SK-N-SH (cell line): ENCODE data around the gene IPO4. TPM values are rescaled to one million over a fixed set of nuclear protein-coding genes. Genes with fewer than 3 reads are reported as not detected.

ENCODE experiments used
- CTCF ChIA-PET: fragments of 300-600, 350-600 bp; formaldehyde crosslinking; extraction: SDS; loops from one replicate; lab custom pipeline; 2021; lab: Yijun Ruan, JAX
- POLR2A ChIA-PET: fragments of 350-600 bp; sonication (Branson Sonifier 250); formaldehyde crosslinking; extraction: SDS; loops from one replicate; lab custom pipeline; 2020; ENCODE audit warnings: antibody characterized with exemption, inconsistent platforms; lab: Yijun Ruan, JAX
- DNase-seq: peaks from one replicate; pipeline ENCODE4 v3.0.0; 2012
- H2AFZ ChIP-seq: fragments of 200-600 bp; sonication (generic); 2 replicates; pipeline ENCODE4 v1.8.1; 2016; ENCODE audit warnings: antibody characterized with exemption, mild to moderate bottlenecking, low read depth
- H3F3A ChIP-seq: fragments of 200-600 bp; sonication (generic); replicated peaks from 2 replicates; pipeline ENCODE3; 2016; ENCODE audit warnings: antibody characterized with exemption, mild to moderate bottlenecking; ENCODE audit not compliant: insufficient read depth
- H3K27ac ChIP-seq, 2 experiments: fragments of 200-500 bp in 1 of 2; fragments of 200-600 bp in 1 of 2; sonication (Bioruptor generic) in 1 of 2; sonication (generic), shearing (Covaris generic) in 1 of 2; 2 replicates each; pipeline versions ENCODE4 v1.5.1 to v1.6.1; 2014 to 2016; ENCODE audit warnings: low read depth in 2 of 2, inconsistent platforms in 1 of 2, low read length in 1 of 2, mild to moderate bottlenecking in 1 of 2, mixed read lengths in 1 of 2
- H3K27me3 ChIP-seq: fragments of 200-600 bp; sonication (generic), shearing (Covaris generic); 2 replicates; pipeline ENCODE4 v1.6.1; 2016; ENCODE audit warnings: mixed run types; ENCODE audit not compliant: insufficient read depth
- H3K36me3 ChIP-seq, 2 experiments: fragments of 200-500 bp in 1 of 2; fragments of 200-600 bp in 1 of 2; sonication (Bioruptor generic) in 1 of 2; sonication (generic) in 1 of 2; replicated peaks in 1 of 2; 2 replicates each; pipeline versions ENCODE3 to v1.5.1; 2014 to 2016; ENCODE audit warnings: low read length in 1 of 2, mild to moderate bottlenecking in 1 of 2; ENCODE audit not compliant: insufficient read depth in 2 of 2, control insufficient read depth in 1 of 2
- H3K4me1 ChIP-seq, 2 experiments: fragments of 200-500 bp in 1 of 2; fragments of 200-600 bp in 1 of 2; sonication (Bioruptor generic) in 1 of 2; sonication (generic), shearing (Covaris generic) in 1 of 2; 2 replicates each; pipeline versions ENCODE4 v1.5.1 to v1.6.1; 2014 to 2016; ENCODE audit warnings: low read depth in 1 of 2, low read length in 1 of 2, mixed run types in 1 of 2; ENCODE audit not compliant: insufficient read depth in 2 of 2, control insufficient read depth in 1 of 2
- H3K4me2 ChIP-seq: fragments of 200-600 bp; sonication (generic), shearing (Covaris generic); 2 replicates; pipeline ENCODE4 v1.6.1; 2017; ENCODE audit warnings: mixed run types
- H3K4me3 ChIP-seq, 2 experiments: fragments of 200-500 bp in 1 of 2; fragments of 200-600 bp in 1 of 2; sonication (Bioruptor generic) in 1 of 2; sonication (generic), shearing (Covaris generic) in 1 of 2; 2 replicates each; pipeline versions ENCODE4 v1.5.1 to v1.8.1; 2014 to 2016; ENCODE audit warnings: low read depth in 2 of 2, inconsistent platforms in 1 of 2, low read length in 1 of 2, mild to moderate bottlenecking in 1 of 2, mixed read lengths in 1 of 2, moderate library complexity in 1 of 2
- H3K79me2 ChIP-seq: fragments of 200-600 bp; sonication (generic); 2 replicates; pipeline ENCODE4 v1.8.1; 2017; ENCODE audit warnings: mild to moderate bottlenecking; ENCODE audit not compliant: insufficient read depth
- H3K9ac ChIP-seq: fragments of 200-600 bp; sonication (generic); 2 replicates; pipeline ENCODE4 v1.6.1; 2017; ENCODE audit warnings: mixed run types
- H3K9me2 ChIP-seq: fragments of 200-600 bp; sonication (generic); 2 replicates; pipeline ENCODE4 v1.6.1; 2017; ENCODE audit warnings: mixed run types
- H3K9me3 ChIP-seq: fragments of 200-600 bp; sonication (generic); 2 replicates; pipeline ENCODE4 v1.6.1; 2017; ENCODE audit warnings: mixed run types, mild to moderate bottlenecking, moderate library complexity
- H4K20me1 ChIP-seq: fragments of 200-600 bp; sonication (generic); 2 replicates; pipeline ENCODE4 v1.6.1; 2017; ENCODE audit warnings: mild to moderate bottlenecking, mixed run types; ENCODE audit not compliant: insufficient read depth
- ELF1 ChIP-seq: IDR thresholded peaks from 2 replicates; pipeline ENCODE4 v1.4.0; 2012
- EP300 ChIP-seq, 2 experiments: IDR thresholded peaks; 2 replicates each; pipeline versions ENCODE4 v1.4.0 to v1.6.1; 2012; ENCODE audit warnings: borderline replicate concordance in 1 of 2, low read depth in 1 of 2, low read length in 1 of 2
- FOSL2 ChIP-seq: IDR thresholded peaks from 2 replicates; pipeline ENCODE4 v1.4.0; 2012; ENCODE audit warnings: low read depth, mild to moderate bottlenecking, moderate library complexity, borderline replicate concordance
- FOXJ3 ChIP-seq: sonication (generic); formaldehyde crosslinking; IDR thresholded peaks from 2 replicates; pipeline ENCODE4 v1.5.1; 2020; ENCODE audit warnings: mild to moderate bottlenecking, missing genetic modification reagents
- MEF2A ChIP-seq: IDR thresholded peaks from 2 replicates; pipeline ENCODE4 v1.4.0; 2012; ENCODE audit warnings: low read depth, borderline replicate concordance
- MXI1 ChIP-seq: IDR thresholded peaks from 2 replicates; pipeline ENCODE4 v1.6.1; 2012; ENCODE audit warnings: mild to moderate bottlenecking, low read depth, low read length, improper control_type of control experiment
- POLR2AphosphoS5 ChIP-seq: IDR thresholded peaks from 2 replicates; pipeline ENCODE4 v1.6.1; 2012; ENCODE audit warnings: low read depth, low read length
- RAD21 ChIP-seq: IDR thresholded peaks from 2 replicates; pipeline ENCODE4 v1.6.1; 2012; ENCODE audit warnings: mild to moderate bottlenecking, low read length
- RFX5 ChIP-seq: IDR thresholded peaks from 2 replicates; pipeline ENCODE4 v1.6.1; 2012; ENCODE audit warnings: mild to moderate bottlenecking, improper control_type of control experiment, low read length
- SIN3A ChIP-seq: IDR thresholded peaks from 2 replicates; pipeline ENCODE4 v1.6.1; 2012; ENCODE audit warnings: low read depth, mild to moderate bottlenecking, low read length, moderate library complexity, borderline replicate concordance
- TCF12 ChIP-seq: IDR thresholded peaks from 2 replicates; pipeline ENCODE4 v1.4.0; 2012
- WGBS: methylation state at CpG from one replicate; pipeline ENCODE4 v1.1.6; 2017; ENCODE audit warnings: low lambda C conversion rate; 5-methylcytosine and 5-hydroxymethylcytosine counted together
- polyA plus RNA-seq, 3 experiments: library from polyadenylated mRNA; depleted of rRNA; stranded (reverse); fragments of >200 nt; gene quantifications; 2 replicates each; pipeline ENCODE4 v1.2.3, GENCODE V29; 2012
- TF ChIP-seq, protein P1 (sequence below): IDR thresholded peaks from 2 replicates; pipeline ENCODE4; 2012
- TF ChIP-seq, protein P2 (sequence below): IDR thresholded peaks from 2 replicates; pipeline ENCODE4 v1.4.0; 2012; ENCODE audit warnings: low read depth, borderline replicate concordance
- TF ChIP-seq, protein P3 (sequence below): fragments of 150-350 bp; IDR thresholded peaks from 2 replicates; pipeline ENCODE4 v1.6.1; 2017; ENCODE audit warnings: antibody characterized with exemption, low read length, low read depth, borderline replicate concordance
- TF ChIP-seq, protein P4 (sequence below): IDR thresholded peaks from 2 replicates; pipeline ENCODE4 v1.4.0; 2012; ENCODE audit warnings: low read depth, borderline replicate concordance

Gene IPO4
- polyA plus RNA-seq, 1 of the 3 experiments (the other 2 are of a cell fraction), result 61.3 TPM

DNA sequence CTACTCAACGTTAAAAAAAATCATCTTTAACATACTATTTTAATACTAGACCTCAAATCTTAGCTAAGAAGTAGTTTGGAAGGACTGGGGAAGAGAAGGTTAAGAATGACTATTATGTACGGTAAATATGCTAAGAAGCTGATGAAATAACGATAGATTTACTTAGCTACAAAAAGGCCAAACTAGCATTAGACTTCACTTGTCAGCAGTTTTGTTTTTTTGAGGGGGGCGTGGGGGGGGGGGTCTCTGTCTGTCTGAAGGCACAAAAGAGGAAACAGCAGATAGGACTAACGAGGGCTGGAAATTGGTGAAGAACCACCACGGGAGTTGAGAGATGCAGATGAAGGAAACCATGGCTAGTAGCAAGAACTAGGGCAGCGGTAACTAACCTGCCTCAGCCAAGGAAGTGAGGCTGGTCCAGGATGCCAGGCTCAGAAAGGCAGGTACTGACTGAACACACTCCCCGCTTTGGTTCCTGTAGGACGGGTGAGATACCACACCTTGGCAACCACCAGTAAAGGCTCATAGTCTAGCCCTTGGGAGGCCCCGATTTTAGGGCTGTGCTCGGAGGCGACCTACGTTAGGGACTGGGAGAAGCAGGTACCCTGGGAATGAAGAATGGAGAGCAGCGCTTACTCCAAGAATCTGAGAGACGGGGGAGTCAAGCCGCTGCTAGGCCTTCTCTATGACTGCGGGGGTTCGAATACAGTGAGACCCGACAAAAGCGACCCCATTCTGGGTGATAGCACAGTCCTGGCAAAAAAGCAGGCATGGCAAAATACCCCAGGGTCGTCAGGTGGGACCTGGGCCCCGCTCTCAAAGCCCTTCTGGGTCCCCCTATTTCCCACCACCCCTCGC, 42.9 kb upstream of the IPO4 start (continued):
- no peak for TF ChIP-seq SIN3A
- TF ChIP-seq, protein P1, sequence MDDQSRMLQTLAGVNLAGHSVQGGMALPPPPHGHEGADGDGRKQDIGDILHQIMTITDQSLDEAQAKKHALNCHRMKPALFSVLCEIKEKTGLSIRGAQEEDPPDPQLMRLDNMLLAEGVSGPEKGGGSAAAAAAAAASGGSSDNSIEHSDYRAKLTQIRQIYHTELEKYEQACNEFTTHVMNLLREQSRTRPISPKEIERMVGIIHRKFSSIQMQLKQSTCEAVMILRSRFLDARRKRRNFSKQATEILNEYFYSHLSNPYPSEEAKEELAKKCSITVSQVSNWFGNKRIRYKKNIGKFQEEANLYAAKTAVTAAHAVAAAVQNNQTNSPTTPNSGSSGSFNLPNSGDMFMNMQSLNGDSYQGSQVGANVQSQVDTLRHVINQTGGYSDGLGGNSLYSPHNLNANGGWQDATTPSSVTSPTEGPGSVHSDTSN, result no peak
- TF ChIP-seq MEF2A, result no peak
- TF ChIP-seq, protein P2, sequence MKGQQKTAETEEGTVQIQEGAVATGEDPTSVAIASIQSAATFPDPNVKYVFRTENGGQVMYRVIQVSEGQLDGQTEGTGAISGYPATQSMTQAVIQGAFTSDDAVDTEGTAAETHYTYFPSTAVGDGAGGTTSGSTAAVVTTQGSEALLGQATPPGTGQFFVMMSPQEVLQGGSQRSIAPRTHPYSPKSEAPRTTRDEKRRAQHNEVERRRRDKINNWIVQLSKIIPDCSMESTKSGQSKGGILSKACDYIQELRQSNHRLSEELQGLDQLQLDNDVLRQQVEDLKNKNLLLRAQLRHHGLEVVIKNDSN, result no peak

DNA sequence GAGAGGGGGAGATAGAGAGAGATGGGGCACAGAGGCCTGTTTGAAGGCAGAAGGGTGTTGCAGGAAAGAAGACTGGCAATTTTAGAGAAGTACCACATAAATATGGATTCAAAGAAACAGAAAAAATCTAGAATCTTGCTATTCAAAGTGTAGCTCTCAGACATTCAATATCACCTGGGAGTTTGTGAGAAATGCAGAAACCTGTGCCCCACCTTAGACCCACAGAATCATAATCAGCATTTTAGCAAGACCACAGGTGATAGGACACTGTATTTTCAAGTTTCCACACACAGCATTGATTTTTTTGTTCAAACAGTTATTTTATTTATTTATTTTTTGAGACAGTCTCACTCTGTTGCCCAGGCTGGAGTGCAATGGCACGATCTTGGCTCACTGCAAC, 40.3 kb upstream of the IPO4 start:
- no peaks in the 10 kb centered on the region for H3K9me2 ChIP-seq
- H3K27me3 ChIP-seq, result no peaks in the 10 kb centered on the region
- peaks cover 95% of the 10 kb centered on the region for H3K79me2 ChIP-seq
- peaks cover 19 to 29% of the 10 kb centered on the region in 2 experiments; a peak in 3 of 4 replicates for H3K4me1 ChIP-seq
- no peaks in the 10 kb centered on the region for H3K9me3 ChIP-seq
- peaks cover 6 to 22% of the 10 kb centered on the region in 2 experiments for H3K36me3 ChIP-seq
- H4K20me1 ChIP-seq, result peaks cover 9% of the 10 kb centered on the region
- no peak overlapping the region for H2AFZ ChIP-seq
- H3K9ac ChIP-seq, result no peak overlapping the region
- DNase-seq, result no peak
- no peak overlapping the region for H3K4me2 ChIP-seq
- no peak overlapping the region for H3K27ac ChIP-seq
- ChIA-PET POLR2A (no interaction called here), CTCF (interaction anchor here (0.8 to 2.1 kb wide), 2 partner anchors 13 to 68 kb away, joined by 3 to 11 read pairs; partner anchors contain the start of genes IRF9 and MDP1)
- no peak overlapping the region for H3K4me3 ChIP-seq
- H3F3A ChIP-seq, result peaks cover 29% of the 10 kb centered on the region
- TF ChIP-seq MXI1, result no peak
- no peak for TF ChIP-seq ELF1
- no peak for TF ChIP-seq EP300 (IDR thresholded peaks at IDR 0.05; ENCODE audit: borderline replicate concordance in 1 of 2, low read depth in 1 of 2, low read length in 1 of 2)
- TF ChIP-seq, protein P2, result no peak
- 0% methylated on average over 1 of the region's 1 CpG for WGBS

DNA sequence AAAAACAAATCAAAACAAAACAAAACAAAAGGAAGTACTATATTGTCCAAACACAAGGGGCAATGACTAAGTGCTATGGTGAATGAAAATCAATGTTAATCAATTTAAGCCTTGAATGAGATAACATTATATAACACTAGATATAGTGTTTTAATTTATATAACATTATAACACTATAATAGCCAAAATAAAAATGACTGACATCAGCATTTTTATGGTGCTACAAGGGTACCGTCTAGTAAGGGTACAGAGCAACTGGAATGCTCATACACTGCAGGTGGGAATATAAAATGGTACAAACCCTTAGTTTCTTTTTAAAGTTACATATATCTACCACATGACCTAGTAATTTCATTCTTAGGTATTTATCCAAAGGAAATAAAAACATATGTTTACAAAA, 37.9 kb upstream of the IPO4 start:
- POLR2A ChIA-PET, result no interaction called here
- WGBS, result 94% methylated on average over 1 of the region's 1 CpG
- CTCF ChIA-PET, result interaction anchor here (2.1 kb wide), 1 partner anchor 10 kb away, joined by 11 read pairs; the partner anchor contains the start of gene MDP1
- TF ChIP-seq RAD21, result no peak
- TF ChIP-seq POLR2AphosphoS5, result no peak
- TF ChIP-seq, protein P3, sequence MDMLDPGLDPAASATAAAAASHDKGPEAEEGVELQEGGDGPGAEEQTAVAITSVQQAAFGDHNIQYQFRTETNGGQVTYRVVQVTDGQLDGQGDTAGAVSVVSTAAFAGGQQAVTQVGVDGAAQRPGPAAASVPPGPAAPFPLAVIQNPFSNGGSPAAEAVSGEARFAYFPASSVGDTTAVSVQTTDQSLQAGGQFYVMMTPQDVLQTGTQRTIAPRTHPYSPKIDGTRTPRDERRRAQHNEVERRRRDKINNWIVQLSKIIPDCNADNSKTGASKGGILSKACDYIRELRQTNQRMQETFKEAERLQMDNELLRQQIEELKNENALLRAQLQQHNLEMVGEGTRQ, result no peak
- TF ChIP-seq FOXJ3, result no peak
- TF ChIP-seq, protein P1, result no peak
- no peak for TF ChIP-seq FOSL2
- TF ChIP-seq RFX5, result no peak
- TF ChIP-seq, protein P2, result no peak
- TF ChIP-seq, protein P4, sequence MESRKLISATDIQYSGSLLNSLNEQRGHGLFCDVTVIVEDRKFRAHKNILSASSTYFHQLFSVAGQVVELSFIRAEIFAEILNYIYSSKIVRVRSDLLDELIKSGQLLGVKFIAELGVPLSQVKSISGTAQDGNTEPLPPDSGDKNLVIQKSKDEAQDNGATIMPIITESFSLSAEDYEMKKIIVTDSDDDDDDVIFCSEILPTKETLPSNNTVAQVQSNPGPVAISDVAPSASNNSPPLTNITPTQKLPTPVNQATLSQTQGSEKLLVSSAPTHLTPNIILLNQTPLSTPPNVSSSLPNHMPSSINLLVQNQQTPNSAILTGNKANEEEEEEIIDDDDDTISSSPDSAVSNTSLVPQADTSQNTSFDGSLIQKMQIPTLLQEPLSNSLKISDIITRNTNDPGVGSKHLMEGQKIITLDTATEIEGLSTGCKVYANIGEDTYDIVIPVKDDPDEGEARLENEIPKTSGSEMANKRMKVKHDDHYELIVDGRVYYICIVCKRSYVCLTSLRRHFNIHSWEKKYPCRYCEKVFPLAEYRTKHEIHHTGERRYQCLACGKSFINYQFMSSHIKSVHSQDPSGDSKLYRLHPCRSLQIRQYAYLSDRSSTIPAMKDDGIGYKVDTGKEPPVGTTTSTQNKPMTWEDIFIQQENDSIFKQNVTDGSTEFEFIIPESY, result no peak
- no peak for TF ChIP-seq TCF12
- TF ChIP-seq MEF2A, result no peak

More for the DNA sequence above, 37.9 kb upstream of the IPO4 start:
- Histone ChIP-seq H3K27ac (no peak overlapping the region), H3K4me1 (peaks cover 7 to 24% of the 10 kb centered on the region in 2 experiments; a peak in 3 of 4 replicates), H3K9ac (no peak overlapping the region), H3K4me2 (no peak overlapping the region), H3K27me3 (no peaks in the 10 kb centered on the region), H3K36me3 (peaks cover 6 to 22% of the 10 kb centered on the region in 2 experiments), H3K4me3 (no peak overlapping the region), H3K9me2 (no peaks in the 10 kb centered on the region), H3K79me2 (peaks cover 100% of the 10 kb centered on the region), H2AFZ (no peak overlapping the region), H3K9me3 (no peaks in the 10 kb centered on the region), H4K20me1 (peaks cover 13% of the 10 kb centered on the region), H3F3A (peaks cover 27% of the 10 kb centered on the region)
- no peak for DNase-seq
